Lower lobe of right lung (tissue), 2 donors: ENCODE measurements around the gene ARFRP1. TPM values are rescaled to one million over a fixed set of nuclear protein-coding genes. Genes with fewer than 3 reads are reported as not detected.

Source experiments
- ATAC-seq, 2 donors: fragments of 200-7000 bp; cut with Tn5 transposase; one replicate each; pipeline ENCODE4 v1.9.1; 2020 to 2022; ENCODE audit warnings: mild to moderate bottlenecking in 2 of 2, moderate library complexity in 2 of 2
- DNase-seq: peaks from one replicate; pipeline ENCODE4 v3.0.0-alpha.2; 2020
- H3K27ac ChIP-seq: fragments of 200-600 bp; one replicate; pipeline ENCODE4 v1.8.0; 2022
- H3K27me3 ChIP-seq: fragments of 200-600 bp; one replicate; pipeline ENCODE4 v1.8.0; 2022; ENCODE audit warnings: low read depth
- H3K36me3 ChIP-seq: fragments of 200-600 bp; one replicate; pipeline ENCODE4 v1.8.0; 2022; ENCODE audit warnings: mild to moderate bottlenecking
- H3K4me1 ChIP-seq: fragments of 200-600 bp; one replicate; pipeline ENCODE4 v1.8.0; 2022
- H3K4me3 ChIP-seq: fragments of 200-600 bp; one replicate; pipeline ENCODE4 v1.8.0; 2022; ENCODE audit warnings: mild to moderate bottlenecking
- H3K9me3 ChIP-seq: fragments of 200-600 bp; one replicate; pipeline ENCODE4 v1.8.0; 2022
- intact Hi-C: fragments of 100-400 bp; cut with DNase I; formaldehyde crosslinking; loops from one replicate; pipeline ENCODE4 v1.11.0; 2022
- total RNA-seq: library from RNA; stranded (reverse); fragmentation: NEBNext Ultra II Directional; extraction: Animal tissue kit (Norgen Biotek cat#: 25700); gene quantifications from one replicate; pipeline ENCODE4 v1.2.1, GENCODE V29; 2021
- TF ChIP-seq, protein P1 (sequence below): fragments of 200-600 bp; IDR thresholded peaks from one replicate; pipeline ENCODE4 v1.8.0; 2022; ENCODE audit warnings: antibody characterized with exemption, mild to moderate bottlenecking
- donor health status: DM: no; HTN: yes; CAD: no; lungs with severe emphysema.

The ARFRP1 gene
- total RNA-seq, 1 donor from 2014 or later, result 44.3 TPM

DNA sequence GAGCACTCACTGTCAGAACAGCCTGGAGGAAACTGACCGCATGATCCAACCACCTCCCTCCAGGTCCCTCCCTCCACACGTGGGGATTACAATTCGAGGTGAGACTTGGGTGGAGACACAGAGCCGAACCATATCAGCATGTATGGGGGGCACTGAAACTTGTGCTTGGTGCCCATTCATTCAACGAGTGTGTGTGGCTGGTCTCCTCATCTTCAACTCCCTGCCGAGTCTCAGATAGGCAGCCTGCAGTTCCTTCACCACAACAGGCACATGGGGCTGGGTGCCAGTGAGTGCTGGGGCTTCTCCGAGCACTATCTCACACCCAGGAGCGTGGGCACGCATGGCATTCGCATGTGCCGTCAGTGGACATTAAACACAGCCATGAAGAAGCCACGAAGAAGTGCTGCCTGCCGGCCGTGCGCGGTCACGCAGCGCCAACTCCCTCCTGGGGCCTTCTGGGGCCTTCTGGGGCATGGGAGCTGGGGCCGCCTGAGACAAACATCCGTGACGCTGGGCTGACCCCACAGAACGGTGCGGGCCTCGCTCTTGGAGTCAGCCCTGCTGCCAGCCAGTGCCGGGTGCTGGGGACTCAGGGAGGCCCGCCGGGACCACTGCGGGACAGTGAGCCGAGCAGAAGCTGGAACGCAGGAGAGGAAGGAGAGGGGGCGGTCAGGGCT is 50.4 kb downstream of the ARFRP1 start:
- Histone ChIP-seq H3K4me3 (peak overlapping the region; percentile 91), H3K36me3 (peaks cover 15% of the 10 kb centered on the region), H3K27ac (peak overlapping the region; percentile 85), H3K9me3 (no peaks in the 10 kb centered on the region), H3K27me3 (peaks cover 3% of the 10 kb centered on the region), H3K4me1 (peaks cover 33% of the 10 kb centered on the region)
- TF ChIP-seq, protein P1, sequence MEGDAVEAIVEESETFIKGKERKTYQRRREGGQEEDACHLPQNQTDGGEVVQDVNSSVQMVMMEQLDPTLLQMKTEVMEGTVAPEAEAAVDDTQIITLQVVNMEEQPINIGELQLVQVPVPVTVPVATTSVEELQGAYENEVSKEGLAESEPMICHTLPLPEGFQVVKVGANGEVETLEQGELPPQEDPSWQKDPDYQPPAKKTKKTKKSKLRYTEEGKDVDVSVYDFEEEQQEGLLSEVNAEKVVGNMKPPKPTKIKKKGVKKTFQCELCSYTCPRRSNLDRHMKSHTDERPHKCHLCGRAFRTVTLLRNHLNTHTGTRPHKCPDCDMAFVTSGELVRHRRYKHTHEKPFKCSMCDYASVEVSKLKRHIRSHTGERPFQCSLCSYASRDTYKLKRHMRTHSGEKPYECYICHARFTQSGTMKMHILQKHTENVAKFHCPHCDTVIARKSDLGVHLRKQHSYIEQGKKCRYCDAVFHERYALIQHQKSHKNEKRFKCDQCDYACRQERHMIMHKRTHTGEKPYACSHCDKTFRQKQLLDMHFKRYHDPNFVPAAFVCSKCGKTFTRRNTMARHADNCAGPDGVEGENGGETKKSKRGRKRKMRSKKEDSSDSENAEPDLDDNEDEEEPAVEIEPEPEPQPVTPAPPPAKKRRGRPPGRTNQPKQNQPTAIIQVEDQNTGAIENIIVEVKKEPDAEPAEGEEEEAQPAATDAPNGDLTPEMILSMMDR, result no peak
- intact Hi-C loops, result no loop called here
- DNase-seq (peak; percentile 49), ATAC-seq (no peak)

DNA sequence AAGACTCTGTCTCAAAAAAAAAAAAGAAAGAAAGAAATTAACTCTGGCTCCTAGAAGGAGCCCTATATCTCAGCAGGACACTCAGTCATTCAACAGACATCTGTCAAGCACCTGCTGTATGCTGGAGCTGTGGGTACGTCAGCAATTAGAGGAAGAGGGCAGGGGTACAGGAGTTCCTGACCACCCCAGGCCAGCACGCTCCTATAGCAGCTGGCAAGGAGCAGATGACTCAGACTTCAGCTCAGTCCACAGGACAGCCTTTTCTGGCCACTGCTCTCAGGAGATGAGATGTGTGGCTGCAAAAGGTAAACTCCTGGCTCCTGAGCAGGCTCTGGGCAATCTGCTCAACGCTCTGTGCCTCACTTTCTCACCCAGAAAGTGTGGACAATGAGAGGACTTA is 51.3 kb downstream of the ARFRP1 start:
- ATAC-seq, result no peak
- Histone ChIP-seq H3K4me3 (no peak overlapping the region), H3K36me3 (peaks cover 5% of the 10 kb centered on the region), H3K27me3 (peaks cover 12% of the 10 kb centered on the region), H3K4me1 (peaks cover 43% of the 10 kb centered on the region), H3K9me3 (no peaks in the 10 kb centered on the region), H3K27ac (no peak overlapping the region)
- intact Hi-C loops, result no loop called here
- DNase-seq, result no peak
- TF ChIP-seq, protein P1, result no peak

DNA sequence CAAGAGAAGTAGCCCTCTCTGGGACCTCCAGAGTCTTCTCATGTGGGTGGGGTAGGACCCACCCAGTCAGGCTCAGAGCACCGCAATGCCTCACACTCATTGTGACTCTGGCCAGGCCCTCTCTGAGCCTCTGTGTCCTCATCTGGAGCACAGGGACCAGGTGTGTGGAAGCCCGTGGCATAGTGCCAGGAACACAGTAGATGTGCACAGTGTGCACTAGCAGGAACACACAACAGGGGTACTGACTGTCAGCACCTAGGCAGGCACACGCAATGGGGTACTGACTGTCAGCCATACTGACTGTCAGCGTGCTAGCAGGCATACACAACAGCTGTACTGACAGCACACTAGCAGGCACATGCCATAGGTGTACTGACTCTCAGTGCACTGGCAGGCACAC is 52.5 kb downstream of the ARFRP1 start:
- H3K27ac ChIP-seq, result no peak overlapping the region
- peaks cover 47% of the 10 kb centered on the region for H3K4me1 ChIP-seq
- ATAC-seq (no peak), DNase-seq (no peak)
- H3K36me3 ChIP-seq, result no peaks in the 10 kb centered on the region
- peaks cover 14% of the 10 kb centered on the region for H3K27me3 ChIP-seq
- intact Hi-C loops, result no loop called here
- no peak overlapping the region for H3K4me3 ChIP-seq
- TF ChIP-seq, protein P1, result no peak
- H3K9me3 ChIP-seq, result no peaks in the 10 kb centered on the region

DNA sequence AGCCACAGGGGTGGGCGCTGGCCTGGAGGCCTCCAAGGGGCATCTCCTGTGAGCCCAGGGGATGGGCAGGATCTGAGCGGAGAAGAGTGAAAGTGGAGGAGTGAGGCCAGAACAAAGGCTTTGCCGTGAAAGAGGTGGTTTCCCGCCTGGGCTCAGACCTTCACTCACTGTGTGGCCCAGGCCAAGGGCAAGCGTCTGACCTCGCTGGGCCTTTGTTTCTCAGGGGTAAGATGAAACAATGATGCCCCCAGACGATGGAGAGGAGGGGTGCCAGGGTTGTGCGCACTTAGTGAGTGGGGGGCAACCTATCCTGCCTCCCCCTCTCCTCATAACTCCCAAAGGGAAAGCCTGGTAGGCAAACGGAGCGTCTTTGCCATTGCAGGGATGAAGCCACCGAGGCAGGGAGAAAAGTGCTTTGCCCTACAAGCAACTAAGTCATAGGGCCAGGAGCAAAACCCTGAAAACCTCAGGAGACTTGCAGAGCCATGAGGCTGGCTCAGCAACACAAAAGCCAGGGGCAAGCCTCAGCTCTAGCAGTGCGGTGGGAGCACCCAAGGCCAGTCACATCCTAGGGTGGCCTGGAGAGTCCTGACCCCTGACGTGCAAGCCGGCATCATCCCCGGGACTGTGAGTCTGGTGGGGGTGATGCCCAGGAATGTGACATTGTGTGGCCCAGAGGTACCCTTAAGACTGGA is 53.7 kb downstream of the ARFRP1 start:
- H3K27ac ChIP-seq, result peak overlapping the region; percentile 56
- TF ChIP-seq, protein P1, result no peak

DNA sequence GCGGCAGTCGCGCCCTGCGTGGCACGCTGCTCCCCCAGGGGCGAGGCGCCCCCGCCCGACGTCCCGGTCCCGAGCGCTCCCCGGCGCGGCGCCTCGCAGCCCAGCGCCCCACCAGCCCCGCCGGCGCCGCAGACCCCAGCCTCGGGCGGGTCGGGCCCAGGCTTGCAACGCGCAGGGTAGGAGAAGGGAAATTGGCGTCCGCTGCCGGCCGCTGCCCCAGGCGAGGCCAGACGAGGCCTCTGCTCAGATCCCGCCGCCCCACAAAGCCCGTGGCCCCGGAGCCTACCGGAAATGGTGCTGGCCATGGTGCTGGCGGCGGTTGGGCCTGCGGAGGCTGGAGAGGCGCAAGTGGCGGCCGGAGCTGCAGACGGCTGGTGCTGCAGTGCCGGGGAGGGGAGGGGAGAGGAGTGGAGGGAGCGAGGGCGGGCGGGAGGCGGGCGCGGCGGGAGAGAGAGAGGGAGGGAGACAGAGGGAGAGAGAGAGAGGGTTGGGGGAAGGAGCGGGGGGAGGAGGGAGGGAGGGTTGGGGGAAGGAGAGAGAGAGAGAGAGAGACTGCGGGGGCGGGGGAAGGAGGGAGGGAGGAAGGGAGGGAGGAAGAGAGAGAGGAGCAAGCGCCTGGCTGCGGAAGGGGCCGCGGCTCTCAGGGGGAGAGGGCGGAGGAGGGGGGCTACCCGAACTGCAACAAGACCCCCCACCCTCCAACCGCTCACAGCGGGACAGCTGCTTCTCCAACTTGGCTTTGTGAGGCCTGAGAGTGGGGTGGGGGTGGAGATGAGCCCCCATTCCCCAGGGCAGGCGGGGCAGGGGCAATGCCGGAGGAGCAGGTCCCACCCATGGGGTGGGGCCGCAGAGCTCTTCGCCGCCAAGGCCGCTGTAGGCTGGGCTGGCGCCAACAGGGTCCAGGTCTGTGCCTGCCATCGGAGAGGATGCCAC is 54.5 kb downstream of the ARFRP1 start, which contains the start of gene STMN3:
Gene STMN3 (minus strand): TSS at position 384 of the 933 bp plus-strand sequence. CDS start 79 bp downstream, at position 305.
- Histone ChIP-seq H3K36me3 (no peaks in the 10 kb centered on the region), H3K9me3 (no peaks in the 10 kb centered on the region), H3K27ac (peak within 1 kb of the TSS; percentile 56), H3K4me1 (peaks cover 36% of the 10 kb centered on the region), H3K4me3 (peak within 1 kb of the TSS; percentile 66), H3K27me3 (peaks cover 14% of the 10 kb centered on the region)
- ATAC-seq, result peak; percentile 76 to 80
- intact Hi-C loops, result no loop called here
- TF ChIP-seq, protein P1, result no peak
- peak; percentile 87 for DNase-seq

More for the DNA sequence above, 53.7 kb downstream of the ARFRP1 start:
- Histone ChIP-seq H3K4me1 (peaks cover 40% of the 10 kb centered on the region), H3K4me3 (peak overlapping the region; percentile 66), H3K27me3 (peaks cover 14% of the 10 kb centered on the region), H3K9me3 (no peaks in the 10 kb centered on the region), H3K36me3 (no peaks in the 10 kb centered on the region)
- DNase-seq, result no peak
- intact Hi-C loops, result no loop called here
- ATAC-seq, result no peak
